ENCODE results near the gene SLC35F6. TPM values are rescaled to one million over a fixed set of nuclear protein-coding genes. Genes with fewer than 3 reads are reported as not detected.
A peak's percentile ranks its signal among the peaks of the same experiment; 100 is the strongest.

SLC35F6 gene
- total RNA-seq, 1 donor = 80.8 TPM

GRCh38 chr2:26720322-26721114 is 43.6 kb upstream of the SLC35F6 start:
- no peak overlapping the region for H3K4me3 ChIP-seq (ENCODE audit: low read depth, low read length)
- TF ChIP-seq, protein P1, sequence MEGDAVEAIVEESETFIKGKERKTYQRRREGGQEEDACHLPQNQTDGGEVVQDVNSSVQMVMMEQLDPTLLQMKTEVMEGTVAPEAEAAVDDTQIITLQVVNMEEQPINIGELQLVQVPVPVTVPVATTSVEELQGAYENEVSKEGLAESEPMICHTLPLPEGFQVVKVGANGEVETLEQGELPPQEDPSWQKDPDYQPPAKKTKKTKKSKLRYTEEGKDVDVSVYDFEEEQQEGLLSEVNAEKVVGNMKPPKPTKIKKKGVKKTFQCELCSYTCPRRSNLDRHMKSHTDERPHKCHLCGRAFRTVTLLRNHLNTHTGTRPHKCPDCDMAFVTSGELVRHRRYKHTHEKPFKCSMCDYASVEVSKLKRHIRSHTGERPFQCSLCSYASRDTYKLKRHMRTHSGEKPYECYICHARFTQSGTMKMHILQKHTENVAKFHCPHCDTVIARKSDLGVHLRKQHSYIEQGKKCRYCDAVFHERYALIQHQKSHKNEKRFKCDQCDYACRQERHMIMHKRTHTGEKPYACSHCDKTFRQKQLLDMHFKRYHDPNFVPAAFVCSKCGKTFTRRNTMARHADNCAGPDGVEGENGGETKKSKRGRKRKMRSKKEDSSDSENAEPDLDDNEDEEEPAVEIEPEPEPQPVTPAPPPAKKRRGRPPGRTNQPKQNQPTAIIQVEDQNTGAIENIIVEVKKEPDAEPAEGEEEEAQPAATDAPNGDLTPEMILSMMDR (IDR thresholded peaks at IDR 0.05; ENCODE audit: insufficient read depth, low read length) = no peak
- DNase-seq (ENCODE audit: low read depth) = peak; percentile 93

DNA sequence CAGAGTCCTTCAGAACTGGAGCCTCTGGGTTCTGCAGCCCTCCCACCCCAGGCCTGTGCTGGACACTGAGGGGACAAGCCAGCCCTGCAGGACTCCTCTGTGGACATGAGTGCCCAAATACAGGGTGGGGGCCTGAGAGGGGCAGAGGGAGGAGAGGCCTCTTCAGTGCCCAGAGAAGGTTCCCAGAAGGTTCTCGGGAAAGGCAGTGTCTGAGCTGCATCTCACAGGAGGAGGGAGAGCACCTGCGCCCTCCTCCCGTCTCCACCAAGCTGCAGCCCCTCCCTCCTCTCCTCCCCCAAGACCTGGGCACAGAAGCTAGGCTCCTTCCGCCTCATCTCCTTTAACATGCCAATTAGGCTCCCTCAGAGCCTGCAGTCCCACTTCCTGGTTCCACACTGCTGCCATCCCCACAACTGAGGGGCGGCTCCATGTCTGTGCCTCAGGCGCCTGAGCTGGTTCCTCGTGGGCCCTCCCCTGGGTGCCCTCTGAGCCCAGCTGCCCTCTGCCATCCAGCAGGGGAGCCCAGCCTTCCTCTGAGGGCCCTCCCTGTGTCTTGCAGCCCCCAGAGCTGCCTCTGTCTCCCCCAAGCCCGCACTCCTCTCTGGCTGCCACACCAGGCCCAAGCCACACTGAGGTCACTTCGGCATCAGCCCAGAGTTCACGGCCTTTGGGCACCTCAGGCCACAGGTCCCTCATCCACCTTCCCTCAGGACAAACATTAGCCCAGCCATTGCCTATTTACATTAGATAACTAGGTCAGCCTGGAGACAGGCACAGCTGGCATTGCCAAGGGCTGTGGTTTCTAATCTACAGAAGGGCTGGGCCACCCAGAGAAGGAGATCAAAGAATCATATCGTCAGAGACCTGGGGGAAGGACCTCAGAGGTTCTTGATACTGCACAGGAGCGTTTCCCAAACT is 42.7 kb upstream of the SLC35F6 start:
- TF ChIP-seq, protein P1 (IDR thresholded peaks at IDR 0.05; ENCODE audit: insufficient read depth, low read length) = no peak
- peak; percentile 35 for DNase-seq (ENCODE audit: low read depth)
- no peak overlapping the region for H3K4me3 ChIP-seq (ENCODE audit: low read depth, low read length)

GRCh38 chr2:26722328-26722727 is 41.8 kb upstream of the SLC35F6 start:
- TF ChIP-seq, protein P1 (IDR thresholded peaks at IDR 0.05; ENCODE audit: insufficient read depth, low read length) = no peak
- no peak for DNase-seq (ENCODE audit: low read depth)
- no peak overlapping the region for H3K4me3 ChIP-seq (ENCODE audit: low read depth, low read length)

- no peak for DNase-seq (ENCODE audit: low read depth)
- H3K4me3 ChIP-seq (ENCODE audit: low read depth, low read length) = no peak overlapping the region
- TF ChIP-seq, protein P1 (IDR thresholded peaks at IDR 0.05; ENCODE audit: insufficient read depth, low read length) = no peak
Measured at GRCh38 chr2:26722911-26723310, 41.2 kb upstream of the SLC35F6 start.

DNA sequence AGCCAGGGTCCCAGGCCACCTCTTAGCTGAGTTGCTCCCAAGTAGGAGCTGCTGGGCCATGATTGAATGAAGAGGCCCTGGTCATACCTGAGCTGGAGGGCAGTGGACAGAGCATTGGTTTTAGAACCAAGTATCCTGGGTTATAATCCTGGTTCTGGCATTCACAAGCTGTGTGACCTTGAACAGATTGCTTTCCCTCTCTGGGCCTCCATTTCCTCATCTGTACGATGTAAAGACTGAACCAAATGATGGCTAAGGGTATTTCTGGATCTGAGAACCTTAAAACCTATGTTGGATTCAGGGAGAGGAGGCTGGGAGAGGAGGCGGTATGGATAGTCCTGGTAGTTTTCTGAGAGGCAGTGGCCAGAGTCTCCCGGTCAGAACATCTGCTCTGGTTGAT is 40.6 kb upstream of the SLC35F6 start:
- TF ChIP-seq, protein P1 (IDR thresholded peaks at IDR 0.05; ENCODE audit: insufficient read depth, low read length) = no peak
- no peak for DNase-seq (ENCODE audit: low read depth)
- H3K4me3 ChIP-seq (ENCODE audit: low read depth, low read length) = no peak overlapping the region

- TF ChIP-seq, protein P1 (IDR thresholded peaks at IDR 0.05; ENCODE audit: insufficient read depth, low read length) = no peak
- DNase-seq (ENCODE audit: low read depth) = peak; percentile 85
- H3K4me3 ChIP-seq (ENCODE audit: low read depth, low read length) = no peak overlapping the region
Measured at GRCh38 chr2:26723991-26724750, 39.9 kb upstream of the SLC35F6 start.

Measured in fibroblast of the aortic adventitia (primary cell).